ENCODE results near the gene CNOT2.

GRCh38 chr12:70379846-70380245 is 136.6 kb downstream of the CNOT2 start:
- TF ChIP-seq JUN (IDR thresholded peaks at IDR 0.05; ENCODE audit: borderline replicate concordance, insufficient read depth, insufficient read length, low read depth) = no peak
- TF ChIP-seq CTCF (IDR thresholded peaks at IDR 0.05; ENCODE audit: extremely low read depth in 1 of 2, insufficient read depth in 1 of 2, low read depth in 1 of 2, low read length in 2 of 2) = no peak
- TF ChIP-seq EZH2 (IDR thresholded peaks at IDR 0.05; ENCODE audit: borderline replicate concordance, low read depth, low read length, severe bottlenecking) = no peak

Measured in endothelial cell of umbilical vein (primary cell).